NCI-H524 (cell line): ENCODE data around the gene NPM1.
"Not testable (repeated sequence)": the region's sequence is repeated elsewhere in the genome, so short reads cannot be mapped to it uniquely, and the experiment has no call there.

Experiments used
- DNase-seq, 2 experiments: peaks; one replicate each; lab custom pipeline; 2025; lab: John Stamatoyannopoulos, UW

The NPM1 gene

GRCh38 chr5:171387345-171387969 is at the start of gene NPM1:
NPM1 (plus strand) TSS chr5:171387849; CDS start chr5:171387949, 100 bp downstream.
- peak; percentile 98 for DNase-seq

DNA sequence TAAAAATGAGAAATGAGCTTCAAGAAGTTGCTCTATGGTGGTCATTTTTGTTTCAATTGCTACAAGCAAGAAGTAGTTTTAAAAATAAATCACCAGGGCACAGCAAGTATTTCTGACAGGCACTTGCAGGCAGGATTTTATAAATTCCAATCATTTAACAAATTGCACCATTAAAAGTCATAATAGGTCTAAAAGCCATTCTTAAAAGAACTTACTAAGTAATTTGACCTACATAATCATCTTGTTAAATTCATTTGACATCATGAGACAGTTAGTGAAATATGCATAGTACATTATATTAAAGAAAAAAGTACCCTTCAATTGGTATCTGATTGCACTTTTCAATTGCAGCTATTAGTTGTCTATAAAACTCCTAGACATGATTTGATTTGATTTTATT is 47.6 kb upstream of the NPM1 start:
- DNase-seq = no peak

- DNase-seq = no peak
Observed at GRCh38 chr5:171340491-171340890, 47.2 kb upstream of the NPM1 start.

GRCh38 chr5:171342362-171343111 is 45.1 kb upstream of the NPM1 start:
- DNase-seq = peak; percentile 35 to 70

- no peak for DNase-seq
Observed at GRCh38 chr5:171344936-171345608, 42.6 kb upstream of the NPM1 start.

- DNase-seq = no peak
Observed at GRCh38 chr5:171351536-171352073, 36.0 kb upstream of the NPM1 start.

DNA sequence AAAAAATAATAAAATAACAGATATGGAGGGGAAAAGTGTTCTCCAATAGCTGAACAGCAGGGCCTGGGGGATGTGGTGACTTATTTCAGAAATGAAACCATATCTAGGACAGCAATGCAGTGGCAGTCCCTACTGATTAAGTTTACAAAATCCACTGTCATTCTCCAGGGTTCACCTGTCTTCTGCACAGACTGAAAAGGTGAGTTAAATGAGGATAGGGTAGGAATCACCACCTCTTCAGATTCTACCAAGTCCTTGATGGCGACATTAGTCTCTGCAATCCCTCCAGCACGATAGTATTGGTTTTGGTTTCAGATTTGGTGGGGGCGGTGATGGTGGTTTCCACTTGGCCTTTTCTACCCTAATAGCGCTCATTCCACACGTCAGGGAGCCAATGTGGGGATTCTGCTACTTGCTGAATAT is 32.3 kb upstream of the NPM1 start:
- DNase-seq = no peak

- peak in 1 of 2 experiments; percentile 47 for DNase-seq
Observed at GRCh38 chr5:171357843-171358242, 29.8 kb upstream of the NPM1 start.

DNA sequence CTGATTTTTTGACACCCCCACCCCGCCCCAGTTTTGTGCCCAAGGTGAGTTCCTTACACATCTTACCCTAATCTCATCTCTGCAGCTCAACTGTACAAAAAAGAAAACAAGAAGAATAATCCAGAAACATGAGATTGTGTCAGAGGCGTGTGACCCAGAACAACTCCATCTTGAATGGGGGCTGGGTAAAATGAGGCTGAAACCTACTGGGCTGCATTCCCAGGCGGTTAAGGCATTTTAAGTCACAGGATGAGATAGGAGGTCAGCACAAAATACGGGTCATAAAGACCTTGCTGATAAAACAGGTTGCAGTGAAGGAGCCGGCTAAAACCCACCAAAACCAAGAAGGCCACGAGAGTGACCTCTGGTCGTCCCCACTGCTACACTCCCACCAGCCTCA is 26.5 kb upstream of the NPM1 start:
- DNase-seq = not testable (repeated sequence)

DNA sequence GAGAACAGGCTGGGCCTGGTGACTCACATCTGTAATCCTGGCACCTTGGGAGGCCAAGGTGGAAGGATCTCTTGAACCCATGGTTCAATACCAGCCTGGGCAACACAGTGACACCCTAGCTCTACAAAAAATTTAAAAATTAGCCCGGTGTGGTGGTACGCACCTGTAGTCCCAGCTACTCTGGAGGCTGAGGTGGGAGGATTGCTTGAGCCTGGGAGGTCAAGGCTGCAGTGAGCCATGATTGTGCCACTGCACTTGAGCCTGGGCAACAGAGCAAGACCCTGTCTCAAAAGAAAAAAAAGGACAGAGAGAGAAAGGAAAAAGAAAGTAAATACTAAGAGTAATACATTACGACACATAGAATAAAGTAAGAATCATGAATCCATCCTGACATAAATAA is 24.4 kb upstream of the NPM1 start:
- not testable (repeated sequence) for DNase-seq

DNA sequence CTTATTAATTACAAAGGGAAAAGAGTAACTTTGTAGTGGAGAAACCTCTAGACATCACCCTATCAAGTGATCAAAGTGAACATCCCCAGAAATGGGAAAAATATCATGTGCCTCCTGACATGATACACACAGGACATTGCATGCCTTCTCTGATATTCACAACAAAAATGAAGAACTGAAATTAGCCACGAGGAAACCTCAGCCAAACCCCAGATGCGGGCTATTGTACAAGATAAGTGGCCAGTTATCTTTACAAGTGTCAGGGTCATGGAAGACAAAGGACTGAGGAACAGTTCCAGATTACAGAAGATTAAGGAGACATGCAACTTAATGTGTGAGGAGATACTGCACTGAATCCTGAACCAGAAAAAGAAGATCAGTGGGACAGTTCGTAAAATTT is 23.8 kb upstream of the NPM1 start:
- no peak for DNase-seq

DNA sequence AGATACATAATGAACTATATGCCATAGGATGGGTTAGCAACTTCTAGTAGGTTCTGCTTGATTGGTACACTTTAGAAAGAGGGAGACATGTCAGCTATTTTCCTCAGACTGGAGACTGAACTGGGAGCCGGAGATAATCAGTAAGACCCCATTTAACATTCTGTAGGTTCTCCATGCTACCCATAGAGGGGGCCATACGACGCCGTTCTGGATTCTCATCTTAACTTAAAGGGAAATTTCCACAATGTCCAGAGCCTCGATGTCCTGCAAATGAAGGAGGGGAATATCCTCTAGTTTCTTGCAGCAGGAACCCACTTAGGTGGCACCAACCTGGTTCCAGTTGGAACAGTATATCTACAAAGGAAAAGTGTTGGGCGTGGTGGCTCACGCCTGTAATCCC is 22.3 kb upstream of the NPM1 start:
- peak in 1 of 2 experiments; percentile 24 for DNase-seq

GRCh38 chr5:171366645-171367044 is 21.0 kb upstream of the NPM1 start:
- DNase-seq = no peak

GRCh38 chr5:171367424-171368370 is 20.0 kb upstream of the NPM1 start:
- DNase-seq = no peak

DNA sequence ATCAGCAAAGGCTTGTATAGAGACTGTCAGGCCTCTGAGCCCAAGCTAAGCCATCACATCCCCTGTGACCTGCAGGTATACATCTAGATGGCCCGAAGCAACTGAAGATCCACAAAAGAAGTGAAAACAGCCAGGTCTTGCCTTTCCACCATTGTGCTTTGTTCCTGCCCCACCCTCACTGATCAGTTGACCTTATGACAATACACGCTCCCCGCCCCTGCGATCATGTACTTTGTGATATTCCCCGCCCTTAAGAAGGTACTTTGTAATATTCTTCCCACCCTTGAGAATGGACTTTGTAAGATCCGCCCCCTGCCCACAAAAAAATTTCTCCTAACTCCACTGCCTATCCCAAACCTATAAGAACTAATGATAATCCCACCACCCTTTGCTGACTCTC is 18.6 kb upstream of the NPM1 start:
- DNase-seq = no peak

DNA sequence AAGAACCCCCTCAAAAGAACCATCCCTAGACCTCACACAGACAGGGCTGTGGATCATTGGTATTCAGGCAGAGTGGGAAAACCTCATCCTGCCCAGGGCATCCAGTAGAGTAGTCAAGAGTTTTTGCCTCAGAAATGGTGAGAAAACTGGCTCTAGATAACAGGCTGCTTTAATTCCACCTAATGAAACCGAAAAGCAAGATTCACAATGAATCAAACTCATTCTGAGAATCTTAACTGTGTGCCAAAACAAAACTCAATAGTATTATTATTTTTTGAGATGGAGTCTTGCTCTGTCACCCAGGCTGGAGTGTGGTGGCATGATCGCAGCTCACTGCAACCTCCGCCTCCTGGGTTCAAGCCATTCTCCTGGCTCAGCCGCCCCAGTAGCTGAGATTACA is 17.8 kb upstream of the NPM1 start:
- DNase-seq = no peak

DNA sequence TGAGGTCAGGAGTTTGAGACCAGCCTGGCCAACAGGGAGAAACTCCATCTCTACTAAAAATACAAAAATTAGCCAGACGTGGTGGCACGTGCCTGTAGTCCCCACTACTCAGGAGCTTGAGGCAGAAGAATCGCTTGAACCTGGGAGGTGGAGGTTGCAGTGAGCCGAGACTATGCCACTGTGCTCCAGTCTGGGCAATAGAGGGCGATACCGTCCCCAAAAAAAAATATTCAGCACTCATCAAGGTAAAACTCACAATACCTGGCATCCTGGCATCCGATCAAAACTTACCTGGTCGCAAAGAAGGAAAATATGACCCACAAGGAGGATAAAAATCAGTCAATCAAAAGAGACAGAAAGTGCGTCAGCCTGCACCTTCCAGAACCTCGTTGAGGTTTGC is 16.8 kb upstream of the NPM1 start:
- not testable (repeated sequence) for DNase-seq

DNA sequence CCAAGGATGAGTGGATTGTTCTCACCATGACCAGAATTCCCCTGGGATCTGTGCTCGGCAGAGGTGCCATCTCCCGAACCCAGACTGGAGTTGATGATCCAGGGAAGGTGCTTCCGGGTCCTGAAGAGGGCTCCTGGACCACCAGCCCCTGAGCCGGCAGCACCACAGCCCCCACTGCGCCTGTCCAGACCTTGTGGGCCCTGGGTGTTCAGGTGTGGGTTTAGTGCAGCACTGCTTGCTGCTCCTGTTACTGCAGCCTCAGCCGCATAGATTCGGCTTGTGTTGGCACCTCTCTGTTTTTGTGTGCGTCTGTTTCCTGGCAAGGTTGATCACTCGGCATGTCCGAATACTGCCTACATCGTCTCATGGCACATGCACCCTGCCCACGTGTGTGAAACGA is 16.3 kb upstream of the NPM1 start:
- DNase-seq = no peak

DNA sequence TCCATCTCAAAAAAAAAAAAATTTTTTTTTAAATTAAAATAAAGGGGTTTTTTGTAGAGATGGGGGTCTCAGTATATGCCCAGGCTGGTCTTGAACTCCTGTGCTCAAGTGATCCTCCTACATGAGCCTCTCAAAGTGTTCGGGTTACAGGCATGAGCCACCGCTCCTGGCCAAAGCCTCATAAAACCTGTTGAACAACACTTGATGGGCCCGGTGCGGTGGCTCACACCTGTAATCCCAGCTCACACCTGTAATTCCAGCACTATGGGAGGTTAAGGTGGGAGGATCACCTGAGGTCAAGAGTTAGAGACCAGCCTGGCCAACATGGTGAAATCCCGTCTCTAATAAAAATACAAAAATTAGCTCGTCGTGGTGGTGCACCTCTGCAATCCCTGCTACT is 7.7 kb upstream of the NPM1 start:
- DNase-seq = no peak

- not testable (repeated sequence) for DNase-seq
Observed at GRCh38 chr5:171384416-171384815, 3.2 kb upstream of the NPM1 start.

DNA sequence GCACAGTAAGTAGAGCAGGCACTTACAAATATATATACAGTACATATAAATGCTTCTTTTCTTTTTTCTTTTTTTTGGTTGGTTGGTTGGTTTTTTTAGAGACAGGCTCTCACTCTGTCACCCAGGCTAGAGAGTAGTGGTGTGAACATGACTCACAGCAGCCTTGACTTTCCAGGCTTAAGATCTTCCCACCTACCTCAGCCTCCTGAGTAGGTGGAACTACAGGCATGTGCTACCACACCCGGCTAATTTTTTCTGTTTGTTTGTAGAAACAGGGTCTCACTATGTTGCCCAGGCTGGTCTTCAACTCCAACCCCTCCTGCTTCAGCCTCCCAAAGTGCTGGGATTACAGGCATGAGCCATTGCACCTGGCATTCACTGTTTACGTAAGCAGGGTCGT is 2.6 kb upstream of the NPM1 start:
- not testable (repeated sequence) for DNase-seq
